ENCODE measurements around the gene PARD3.

The PARD3 gene

GRCh38 chr10:34689053-34689452 is 126.0 kb downstream of the PARD3 start:
- DNase-seq (ENCODE audit: low spot score) = no peak

GRCh38 chr10:34687434-34688210 is 127.5 kb downstream of the PARD3 start:
- no peak for DNase-seq (ENCODE audit: low spot score)

DNA sequence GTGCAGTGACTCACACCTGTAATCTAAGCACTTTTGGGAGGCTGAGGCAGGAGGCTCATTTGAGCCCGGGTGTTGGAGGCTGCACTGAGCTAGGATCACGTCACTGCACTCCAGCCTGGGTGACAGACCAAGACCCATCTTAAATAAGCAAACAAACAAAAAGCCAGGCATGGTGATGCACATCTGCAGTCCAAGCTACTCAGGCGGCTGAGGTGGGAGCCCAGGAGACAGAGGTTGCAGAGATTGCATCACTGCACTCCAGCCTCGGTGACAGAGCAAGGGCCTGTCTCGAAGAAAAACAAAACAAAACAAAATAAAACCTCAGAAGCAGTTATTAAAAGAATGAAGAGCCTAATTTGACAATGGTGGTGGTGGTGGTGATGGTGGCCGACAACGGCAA is 132.5 kb downstream of the PARD3 start:
- DNase-seq (ENCODE audit: low spot score) = no peak

GRCh38 chr10:34681933-34682332 is 133.2 kb downstream of the PARD3 start:
- no peak for DNase-seq (ENCODE audit: low spot score)

DNA sequence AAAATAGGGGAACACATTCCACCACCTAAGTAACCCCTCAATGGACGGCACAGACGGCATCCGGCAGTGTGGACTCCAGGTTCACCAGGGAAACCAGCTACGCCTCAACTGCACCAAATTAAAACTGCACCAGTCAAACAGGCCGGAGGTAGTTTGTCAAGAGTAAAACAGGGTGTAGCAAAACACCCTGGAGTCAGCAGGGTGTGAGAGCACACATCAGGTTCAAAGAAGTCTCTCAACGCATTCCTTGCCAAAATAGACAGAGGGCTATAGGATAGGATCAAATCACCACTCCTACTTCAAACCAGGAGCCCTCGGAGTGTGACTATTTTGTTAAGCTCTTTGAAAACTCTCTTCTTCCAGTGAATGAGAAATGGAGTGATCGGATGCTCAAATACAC is 135.9 kb downstream of the PARD3 start:
- no peak for DNase-seq (ENCODE audit: low spot score)

DNA sequence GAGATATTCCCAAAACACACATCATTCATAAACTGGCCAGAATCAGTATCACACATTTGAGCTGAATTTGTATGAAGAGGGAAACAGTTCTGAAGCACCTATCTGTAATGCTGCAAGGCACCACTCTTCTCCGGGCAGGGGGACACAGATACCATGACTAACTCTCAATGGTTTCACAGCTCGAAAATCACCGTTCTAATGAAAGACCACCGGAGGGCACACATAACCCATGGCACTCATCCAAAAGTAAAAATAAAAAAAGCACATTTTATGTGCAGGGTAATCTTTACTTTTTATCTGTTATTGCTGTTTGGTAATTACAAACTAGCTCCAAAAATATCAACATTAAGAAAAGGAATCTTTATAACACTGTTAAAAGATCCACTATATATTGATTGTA is 137.5 kb downstream of the PARD3 start:
- DNase-seq (ENCODE audit: low spot score) = no peak

- DNase-seq (ENCODE audit: low spot score) = no peak
Observed at GRCh38 chr10:34677132-34677531, 138.0 kb downstream of the PARD3 start.

- DNase-seq (ENCODE audit: low spot score) = no peak
Observed at GRCh38 chr10:34674176-34674575, 140.9 kb downstream of the PARD3 start.

GRCh38 chr10:34670081-34670480 is 145.0 kb downstream of the PARD3 start:
- DNase-seq (ENCODE audit: low spot score) = no peak

DNA sequence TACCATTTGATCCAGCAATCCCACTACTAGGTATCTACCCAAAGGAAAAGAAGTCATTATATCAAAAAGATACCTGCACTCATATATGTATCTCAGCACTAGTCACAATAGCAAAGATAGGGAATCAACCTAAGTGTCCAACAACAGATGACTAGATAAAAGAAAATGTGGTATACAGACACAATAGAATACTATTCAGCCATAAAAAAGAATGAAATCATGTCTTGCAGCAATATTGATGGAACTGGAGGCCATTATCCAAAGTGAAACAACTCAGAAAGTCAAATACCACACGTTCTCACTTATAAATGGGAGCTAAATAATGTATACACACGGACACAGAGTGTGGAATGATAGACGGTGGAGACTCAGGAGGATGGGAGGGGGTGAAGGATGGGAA is 146.0 kb downstream of the PARD3 start:
- DNase-seq (ENCODE audit: low spot score) = no peak

GRCh38 chr10:34667177-34667576 is 147.9 kb downstream of the PARD3 start:
- DNase-seq (ENCODE audit: low spot score) = no peak

DNA sequence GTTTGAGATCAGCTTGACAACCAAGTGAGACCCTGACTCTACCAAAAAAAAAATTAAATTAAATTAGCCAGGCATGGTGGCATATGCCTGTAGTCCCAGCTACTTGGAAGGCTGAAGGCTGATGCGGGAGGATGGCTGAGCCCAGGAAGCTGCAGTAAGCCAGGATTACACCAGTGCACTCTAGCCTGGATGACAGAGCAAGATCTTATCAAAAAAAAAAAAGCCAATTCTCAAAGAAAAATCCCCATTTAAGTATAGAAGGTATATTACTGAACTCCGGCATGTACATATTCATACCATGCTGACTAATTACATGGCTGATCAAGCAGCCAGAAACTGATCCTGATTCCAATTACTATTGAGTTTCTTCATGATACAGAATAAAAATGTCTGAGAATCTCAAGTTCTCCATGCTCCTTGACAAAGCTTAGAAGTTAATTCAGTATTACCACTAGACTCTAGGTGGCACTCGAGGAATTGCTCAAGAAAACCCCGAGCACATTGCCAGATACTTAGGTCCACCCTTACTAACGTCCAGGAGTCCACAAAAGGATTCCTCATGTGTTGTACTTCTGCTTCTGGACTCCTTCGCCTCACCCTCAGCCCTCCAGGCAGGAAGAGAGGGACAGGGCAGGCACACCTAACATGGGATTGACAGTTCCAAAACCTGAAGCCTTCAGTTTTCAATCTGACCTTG is 148.9 kb downstream of the PARD3 start:
- no peak for DNase-seq (ENCODE audit: low spot score)

DNA sequence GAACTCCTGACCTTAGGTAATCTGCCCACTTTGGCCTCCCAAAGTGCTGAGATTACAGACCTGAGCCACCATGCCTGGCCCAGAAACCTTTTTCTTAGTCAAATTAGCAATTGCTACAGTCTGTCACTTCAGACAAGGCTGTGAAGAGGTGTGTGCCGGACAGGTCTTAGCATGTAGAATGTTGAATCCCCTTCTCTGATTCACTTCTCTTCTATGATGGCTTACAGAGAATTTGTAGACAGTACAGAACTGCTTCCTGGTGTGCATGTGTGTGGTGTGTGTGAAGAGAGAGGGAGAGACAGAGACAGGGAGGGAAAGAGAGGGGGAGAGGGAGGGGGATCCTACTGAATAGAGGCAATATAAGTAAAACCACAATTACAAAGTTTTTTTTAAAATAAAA is 150.4 kb downstream of the PARD3 start:
- no peak for DNase-seq (ENCODE audit: low spot score)

- no peak for DNase-seq (ENCODE audit: low spot score)
Observed at GRCh38 chr10:34661580-34661979, 153.5 kb downstream of the PARD3 start.

DNA sequence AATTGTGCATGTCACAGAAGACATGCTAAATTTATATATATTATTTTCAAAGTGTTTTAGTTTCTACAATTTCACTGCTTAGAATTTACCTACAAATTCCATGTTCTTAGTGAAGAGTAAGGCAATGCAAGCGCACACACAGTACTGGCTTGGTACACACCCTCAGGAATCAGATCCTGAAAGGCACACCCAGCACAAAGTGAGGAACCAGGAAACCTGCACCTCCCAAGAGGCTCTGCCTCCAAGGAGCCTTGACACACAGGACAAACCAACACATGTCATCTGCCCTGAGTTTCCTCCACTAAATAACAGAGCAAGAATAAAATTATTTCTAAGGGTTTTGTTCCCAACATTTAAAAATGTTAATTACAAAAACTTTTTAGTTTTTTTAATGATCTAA is 156.2 kb downstream of the PARD3 start:
- no peak for DNase-seq (ENCODE audit: low spot score)

DNA sequence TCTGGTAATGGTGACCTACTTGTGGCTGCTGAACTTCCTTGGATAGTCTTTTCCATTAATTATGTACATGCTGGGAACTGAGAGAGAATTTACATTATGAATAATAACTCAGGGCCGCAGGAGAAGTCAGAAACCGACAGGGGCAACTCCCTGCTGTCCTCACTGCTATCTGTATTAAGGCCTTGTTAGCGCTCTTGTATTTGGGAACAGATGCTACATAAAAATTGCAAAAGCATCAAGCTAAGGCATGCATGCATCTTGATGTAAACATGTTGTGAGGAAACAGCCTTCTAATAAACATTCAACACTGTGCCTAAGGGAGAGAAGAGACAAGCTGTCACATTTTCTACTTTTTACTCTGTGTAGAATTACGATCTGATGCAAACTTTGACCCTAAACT is 158.4 kb downstream of the PARD3 start:
- no peak for DNase-seq (ENCODE audit: low spot score)

DNA sequence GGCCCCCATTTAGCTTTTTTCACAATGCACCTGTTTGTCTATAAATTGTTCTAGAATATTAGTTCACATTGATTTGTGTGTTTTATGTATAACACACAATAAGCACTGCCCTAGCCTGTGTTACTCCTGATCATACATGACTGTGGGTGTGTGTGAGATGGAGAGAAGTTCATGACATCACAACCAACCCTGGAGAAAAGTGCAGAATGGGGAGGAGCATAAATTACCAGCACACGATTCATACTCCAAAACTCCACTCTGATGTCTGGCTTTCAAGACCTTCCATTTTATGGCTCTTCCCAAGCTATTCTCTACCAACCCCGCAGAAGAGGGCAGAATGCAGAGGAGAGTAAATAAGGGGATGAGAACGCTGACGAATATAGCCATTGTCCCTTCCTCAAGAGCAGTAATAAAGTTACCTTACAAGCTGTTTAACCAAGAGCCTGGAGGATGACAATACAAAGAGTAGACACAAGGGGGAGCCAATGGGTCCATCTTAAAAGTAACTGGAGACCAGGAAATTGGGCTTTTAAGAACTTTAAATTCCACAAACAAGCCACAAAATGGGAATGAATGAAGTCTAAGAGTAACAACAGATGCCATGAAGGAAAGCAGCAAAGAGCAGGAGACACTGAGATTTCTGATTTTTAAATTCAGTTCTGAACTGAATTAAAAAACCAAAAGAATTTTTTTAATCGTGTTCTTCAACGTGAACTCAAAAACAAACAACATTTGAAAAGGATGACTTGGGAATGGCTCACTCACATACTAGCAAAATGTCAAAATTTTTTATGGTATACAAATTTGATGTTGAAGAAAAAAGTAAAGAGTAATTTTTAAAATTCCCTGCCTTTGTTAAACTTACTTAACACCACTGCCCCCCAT is 159.6 kb downstream of the PARD3 start:
- DNase-seq (ENCODE audit: low spot score) = no peak

GRCh38 chr10:34654211-34654610 is 160.9 kb downstream of the PARD3 start:
- no peak for DNase-seq (ENCODE audit: low spot score)

GRCh38 chr10:34653530-34653929 is 161.6 kb downstream of the PARD3 start:
- DNase-seq (ENCODE audit: low spot score) = no peak

- DNase-seq (ENCODE audit: low spot score) = no peak
Observed at GRCh38 chr10:34651416-34652195, 163.5 kb downstream of the PARD3 start.

- DNase-seq (ENCODE audit: low spot score) = no peak
Observed at GRCh38 chr10:34650156-34650555, 164.9 kb downstream of the PARD3 start.

DNA sequence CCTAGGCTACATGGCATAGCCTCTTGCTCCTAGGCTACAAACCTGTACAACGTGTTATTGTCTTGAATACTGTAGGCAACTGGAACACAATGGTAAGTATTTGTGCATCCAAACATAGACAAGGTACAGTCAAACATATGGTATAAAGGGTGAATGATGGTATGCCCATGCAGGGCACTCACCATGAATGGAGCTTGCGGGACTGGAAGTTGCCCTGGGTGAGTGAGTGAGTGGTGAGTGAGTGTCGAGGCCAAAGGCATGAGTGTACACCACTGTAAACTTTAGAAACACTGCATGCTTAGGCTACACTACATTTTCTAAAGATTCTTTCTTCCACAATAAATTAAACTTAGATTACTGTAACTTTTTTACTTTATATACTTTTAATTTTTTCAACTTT is 165.7 kb downstream of the PARD3 start:
- no peak for DNase-seq (ENCODE audit: low spot score)
